IMR-90 (cell line): ENCODE results near the gene DIAPH2. TPM values are rescaled to one million over a fixed set of nuclear protein-coding genes. Genes with fewer than 3 reads are reported as not detected.

Experiments
- ATAC-seq: fragments of 200-7000 bp; cut with Tn5 transposase; 2 replicates; pipeline ENCODE4 v1.9.1; 2020; ENCODE audit warnings: low read depth, mild to moderate bottlenecking, moderate library complexity
- BruUV-seq: library from RNA; stranded (reverse); fragments of 400-500 nt; replicated peaks from 2 replicates; lab custom pipeline; 2021; lab: Mats Ljungman, UMichigan
- CTCF ChIA-PET: fragments of 300-600 bp; formaldehyde crosslinking; extraction: SDS; loops from one replicate; lab custom pipeline; 2021; ENCODE audit warnings: antibody characterized with exemption; lab: Yijun Ruan, JAX
- POLR2A ChIA-PET: fragments of 300-600 bp; sonication (Branson Sonifier 250); formaldehyde crosslinking; loops from one replicate; lab custom pipeline; 2022; ENCODE audit warnings: antibody characterized with exemption; ENCODE audit not compliant: unreplicated experiment; lab: Charles Lee
- DNase-seq: peaks from one replicate; pipeline ENCODE4 v3.0.0; 2013
- H2AFZ ChIP-seq: replicated peaks from 2 replicates; pipeline ENCODE3; 2013; ENCODE audit warnings: low read length, mild to moderate bottlenecking; ENCODE audit not compliant: poor library complexity
- H2AK5ac ChIP-seq: 2 replicates; pipeline ENCODE4 v1.6.1; 2013; ENCODE audit warnings: low read depth, low read length, inconsistent platforms
- H2AK9ac ChIP-seq: replicated peaks from 2 replicates; pipeline ENCODE3; 2013; ENCODE audit warnings: mild to moderate bottlenecking, low read depth, low read length, moderate library complexity; ENCODE audit not compliant: poor library complexity
- H2BK120ac ChIP-seq: 2 replicates; pipeline ENCODE4 v1.6.1; 2013; ENCODE audit warnings: low read depth, low read length, inconsistent platforms
- H2BK15ac ChIP-seq: 3 replicates; pipeline ENCODE4 v1.6.1; 2013; ENCODE audit warnings: low read depth, low read length, inconsistent platforms
- H2BK20ac ChIP-seq: 2 replicates; pipeline ENCODE4 v1.6.1; 2013; ENCODE audit warnings: low read depth, mild to moderate bottlenecking, inconsistent platforms, low read length, moderate library complexity
- H2BK5ac ChIP-seq: 2 replicates; pipeline ENCODE4 v1.6.1; 2013; ENCODE audit warnings: mild to moderate bottlenecking, low read depth, low read length, inconsistent platforms; ENCODE audit not compliant: poor library complexity, severe bottlenecking
- H3K14ac ChIP-seq: replicated peaks from 2 replicates; pipeline ENCODE4 v1.6.1; 2013; ENCODE audit warnings: low read depth, low read length, inconsistent platforms
- H3K18ac ChIP-seq: 2 replicates; pipeline ENCODE4 v1.6.1; 2013; ENCODE audit warnings: low read depth, low read length, control low read depth
- H3K23ac ChIP-seq: 2 replicates; pipeline ENCODE4 v1.6.1; 2013; ENCODE audit warnings: low read depth, low read length, inconsistent platforms
- H3K27ac ChIP-seq: 2 replicates; pipeline ENCODE4 v1.5.1; 2013; ENCODE audit warnings: mild to moderate bottlenecking, control low read depth, low read length; ENCODE audit not compliant: insufficient read depth
- H3K27me3 ChIP-seq: 2 replicates; pipeline ENCODE4 v1.6.1; 2013; ENCODE audit warnings: low read length; ENCODE audit not compliant: control insufficient read depth, insufficient read depth
- H3K36me3 ChIP-seq: 2 replicates; pipeline ENCODE4 v1.6.1; 2013; ENCODE audit warnings: low read length, mixed read lengths; ENCODE audit not compliant: control insufficient read depth, insufficient read depth
- H3K4ac ChIP-seq: 2 replicates; pipeline ENCODE4 v1.6.1; 2013; ENCODE audit warnings: low read depth, low read length, inconsistent platforms
- H3K4me1 ChIP-seq: 2 replicates; pipeline ENCODE4 v1.6.1; 2013; ENCODE audit warnings: low read length, mixed read lengths; ENCODE audit not compliant: control insufficient read depth, insufficient read depth
- H3K4me2 ChIP-seq: 2 replicates; pipeline ENCODE4 v1.6.1; 2013; ENCODE audit warnings: low read depth, mild to moderate bottlenecking, control low read depth, low read length, moderate library complexity
- H3K4me3 ChIP-seq: 2 replicates; pipeline ENCODE4 v1.5.1; 2013; ENCODE audit warnings: low read depth, mild to moderate bottlenecking, control low read depth, low read length, moderate library complexity; ENCODE audit not compliant: insufficient read depth
- H3K56ac ChIP-seq: 2 replicates; pipeline ENCODE4 v1.6.1; 2013; ENCODE audit warnings: low read length, inconsistent platforms; ENCODE audit not compliant: insufficient read depth; ENCODE audit errors: extremely low read depth
- H3K79me1 ChIP-seq, 2 experiments: 2 replicates each; pipeline ENCODE4 v1.6.1; 2013; ENCODE audit warnings: low read length in 2 of 2, inconsistent platforms in 1 of 2, low read depth in 1 of 2
- H3K9ac ChIP-seq: 2 replicates; pipeline ENCODE4 v1.6.1; 2013; ENCODE audit warnings: low read depth, low read length, control low read depth
- H3K9me1 ChIP-seq: 2 replicates; pipeline ENCODE4 v1.6.1; 2013; ENCODE audit warnings: low read length, inconsistent platforms; ENCODE audit not compliant: insufficient read depth
- H3K9me3 ChIP-seq: 2 replicates; pipeline ENCODE4 v1.6.1; 2013; ENCODE audit warnings: low read length; ENCODE audit not compliant: control insufficient read depth, insufficient read depth
- H4K20me1 ChIP-seq: 2 replicates; pipeline ENCODE4 v1.6.1; 2013; ENCODE audit warnings: low read length, inconsistent platforms; ENCODE audit not compliant: insufficient read depth
- H4K5ac ChIP-seq: 2 replicates; pipeline ENCODE4 v1.6.1; 2013; ENCODE audit warnings: mild to moderate bottlenecking, low read depth, low read length, control low read depth
- H4K8ac ChIP-seq, 2 experiments: 2 replicates each; pipeline ENCODE4 v1.6.1; 2013; ENCODE audit warnings: low read depth in 2 of 2, low read length in 2 of 2, control low read depth in 1 of 2, inconsistent platforms in 1 of 2
- H4K91ac ChIP-seq: 2 replicates; pipeline ENCODE4 v1.6.1; 2013; ENCODE audit warnings: low read depth, low read length, inconsistent platforms; ENCODE audit not compliant: insufficient read depth
- CHD1 ChIP-seq: IDR thresholded peaks from 2 replicates; pipeline ENCODE4 v1.6.1; 2012; ENCODE audit warnings: low read depth, low read length, improper control_type of control experiment
- FOS ChIP-seq: fragments of 150-350 bp; IDR thresholded peaks from 2 replicates; pipeline ENCODE4 v1.6.1; 2016; ENCODE audit warnings: low read depth, low read length
- MAFK ChIP-seq: IDR thresholded peaks from 2 replicates; pipeline ENCODE4 v1.6.1; 2012; ENCODE audit warnings: low read depth, low read length, improper control_type of control experiment
- MXI1 ChIP-seq: IDR thresholded peaks from 2 replicates; pipeline ENCODE4 v1.6.1; 2012; ENCODE audit warnings: low read depth, mild to moderate bottlenecking, low read length, moderate library complexity, borderline replicate concordance
- RAD21 ChIP-seq: IDR thresholded peaks from 2 replicates; pipeline ENCODE4 v1.6.1; 2012; ENCODE audit warnings: low read length, improper control_type of control experiment
- SMC3 ChIP-seq: fragments of 150-350 bp; IDR thresholded peaks from 2 replicates; pipeline ENCODE4 v1.6.1; 2016; ENCODE audit warnings: low read depth, mild to moderate bottlenecking, antibody characterized with exemption, low read length, moderate library complexity
- WGBS, 2 experiments: methylation state at CpG; one replicate each; pipeline versions ENCODE4 v1.1.5 to v1.1.7; 2013; ENCODE audit warnings: missing lambda C conversion rate in 2 of 2; ENCODE audit not compliant: insufficient read length in 1 of 2; ENCODE audit errors: extremely low coverage in 2 of 2; 5-methylcytosine and 5-hydroxymethylcytosine counted together
- dilution Hi-C: fragments of 300-500 bp; cut with HindIII; formaldehyde crosslinking; loops from one replicate; pipeline ENCODE4 v1.14.3; 2018; ENCODE audit warnings: low sequenced_read_pairs; ENCODE audit not compliant: unreplicated experiment
- in situ Hi-C: fragments of 300-500 bp; cut with MboI; formaldehyde crosslinking; loops from 3 replicates; pipeline ENCODE4 v1.14.3; 2019; ENCODE audit warnings: low sequenced_read_pairs, inconsistent platforms, mixed read lengths
- intact Hi-C: fragments of 100-400 bp; cut with micrococcal nuclease; formaldehyde crosslinking; loops from 2 replicates; pipeline ENCODE4 v1.10.0; 2022
- polyA plus RNA-seq, 3 experiments: library from polyadenylated mRNA; depleted of rRNA; stranded (reverse); fragments of >200 nt; gene quantifications; 2 replicates each; pipeline ENCODE4 v1.2.3, GENCODE V29; 2012; ENCODE audit warnings: low replicate concordance in 1 of 3
- total RNA-seq: library from RNA; depleted of rRNA; stranded (reverse); fragments of >200 nt; gene quantifications from 2 replicates; pipeline ENCODE4 v1.2.3, GENCODE V29; 2012

DIAPH2 gene
- total and polyA plus RNA-seq, 2 of the 4 experiments (the other 2 are of a cell fraction): 3.6 to 19.9 TPM

GRCh38 chrX:97334850-97335249 is 650.2 kb downstream of the DIAPH2 start:
- no peaks in the 10 kb centered on the region for H3K4me1 ChIP-seq
- H3K18ac ChIP-seq: no peak overlapping the region
- no peak overlapping the region for H2BK20ac ChIP-seq
- no peaks in the 10 kb centered on the region for H3K9me3 ChIP-seq
- H3K4me2 ChIP-seq: no peak overlapping the region
- no peak overlapping the region for H3K4ac ChIP-seq
- H4K5ac ChIP-seq: no peak overlapping the region
- H3K27me3 ChIP-seq: no peaks in the 10 kb centered on the region
- H2AK9ac ChIP-seq: no peak overlapping the region
- ATAC-seq (no peak), DNase-seq (no peak)
- dilution Hi-C loops: no loop called here
- H3K27ac ChIP-seq: no peak overlapping the region
- no peak overlapping the region for H2BK15ac ChIP-seq
- no peaks in the 10 kb centered on the region for H3K79me1 ChIP-seq
- no peak overlapping the region for H2BK120ac ChIP-seq
- no peak overlapping the region for H2BK5ac ChIP-seq
- TF ChIP-seq MAFK (no peak), CHD1 (no peak), SMC3 (no peak), RAD21 (no peak), MXI1 (no peak), FOS (no peak)
- no peak overlapping the region for H2AFZ ChIP-seq
- WGBS, 2 experiments: no CpG with 5 or more reads among the region's 9 CpGs
- no peak overlapping the region for H4K8ac ChIP-seq
- intact Hi-C loops: no loop called here
- no peaks in the 10 kb centered on the region for H3K36me3 ChIP-seq
- H3K23ac ChIP-seq: no peak overlapping the region
- no peaks in the 10 kb centered on the region for H4K20me1 ChIP-seq
- ChIA-PET CTCF (no interaction called here), POLR2A (no interaction called here)
- H3K14ac ChIP-seq: no peak overlapping the region
- H4K91ac ChIP-seq: no peak overlapping the region
- H3K56ac ChIP-seq: no peak overlapping the region
- no peak overlapping the region for H3K4me3 ChIP-seq
- H3K9ac ChIP-seq: no peak overlapping the region
- in situ Hi-C loops: no loop called here
- no peaks in the 10 kb centered on the region for H3K9me1 ChIP-seq
- no TSS peak for BruUV-seq
- H2AK5ac ChIP-seq: no peak overlapping the region
